K562 (cell line): ENCODE measurements around the gene CLC. TPM values are rescaled to one million over a fixed set of nuclear protein-coding genes. Genes with fewer than 3 reads are reported as not detected.
"Not testable (repeated sequence)": the region's sequence is repeated elsewhere in the genome, so short reads cannot be mapped to it uniquely, and the experiment has no call there.

Experiments
- ATAC-seq: fragments of 200-7000 bp; cut with Tn5 transposase; 3 replicates; pipeline ENCODE4 v1.9.1; 2020; ENCODE audit warnings: moderate library complexity
- BruUV-seq: library from RNA; stranded (reverse); fragments of 400-500 nt; replicated peaks from 2 replicates; lab custom pipeline; 2021; lab: Mats Ljungman, UMichigan
- CTCF ChIA-PET: fragments of 300-600 bp; formaldehyde crosslinking; extraction: SDS; loops from one replicate; lab custom pipeline; 2021; ENCODE audit warnings: low intra/inter-chr PET ratio; lab: Yijun Ruan, JAX
- POLR2A ChIA-PET: fragments of 300-600, 350-650 bp; sonication (Branson Sonifier 250); formaldehyde crosslinking; extraction: SDS; loops from one replicate; lab custom pipeline; 2021; ENCODE audit warnings: antibody characterized with exemption, inconsistent platforms; lab: Yijun Ruan, JAX
- DNase-seq, 4 experiments: peaks; one replicate each; pipeline versions ENCODE4 v3.0.0 to v3.0.0-alpha.2; 2011 to 2018; ENCODE audit warnings: low spot score in 3 of 4, mixed read lengths in 3 of 4; ENCODE audit errors: extremely low read depth in 1 of 4
- FAIRE-seq: peaks from 2 replicates; lab custom pipeline; 2011; peaks lifted over from hg19 to GRCh38; lab: Jason Lieb, UNC
- H2AFZ ChIP-seq: 2 replicates; pipeline ENCODE4 v1.6.0; 2011; ENCODE audit warnings: low read depth, low read length, control low read depth, inconsistent platforms
- H3K27ac ChIP-seq: fragments of 200-600 bp; 3 replicates; pipeline ENCODE4 v1.8.0; 2011; ENCODE audit warnings: low read depth, mild to moderate bottlenecking, control low read depth, inconsistent platforms, low read length, moderate library complexity, mixed read lengths; ENCODE audit errors: extremely low read depth
- H3K27me3 ChIP-seq, 2 experiments: fragments of 300-600 bp in 1 of 2; 2 replicates in 1 of 2; 3 replicates in 1 of 2; pipeline versions ENCODE4 v1.6.0 to v1.8.0; 2011; ENCODE audit warnings: inconsistent platforms in 2 of 2, low read length in 2 of 2, mild to moderate bottlenecking in 1 of 2, mixed read lengths in 1 of 2, moderate library complexity in 1 of 2; ENCODE audit not compliant: control insufficient read depth in 2 of 2, insufficient read depth in 2 of 2
- H3K36me3 ChIP-seq: fragments of 300-600 bp; 3 replicates; pipeline ENCODE4 v1.8.0; 2011; ENCODE audit warnings: mild to moderate bottlenecking, low read length, inconsistent platforms; ENCODE audit not compliant: control insufficient read depth, insufficient read depth
- H3K4me1 ChIP-seq, 2 experiments: fragments of 200-600 bp in 1 of 2; replicated peaks in 1 of 2; 2 replicates in 1 of 2; 3 replicates in 1 of 2; pipeline versions ENCODE4 v1.5.1 to v1.8.0; 2011; ENCODE audit warnings: inconsistent platforms in 2 of 2, low read length in 2 of 2, mild to moderate bottlenecking in 1 of 2, mixed read lengths in 1 of 2, moderate library complexity in 1 of 2; ENCODE audit not compliant: control insufficient read depth in 2 of 2, insufficient read depth in 2 of 2
- H3K4me2 ChIP-seq: 2 replicates; pipeline ENCODE4 v1.6.1; 2011; ENCODE audit warnings: low read length, control low read depth, inconsistent platforms, mixed read lengths; ENCODE audit not compliant: insufficient read depth
- H3K4me3 ChIP-seq: fragments of 200-600 bp; sonication (generic), shearing (Covaris generic); 2 replicates; pipeline ENCODE4 v1.5.1; 2016; ENCODE audit warnings: control low read depth, inconsistent platforms
- H3K79me2 ChIP-seq: fragments of 200-600 bp; 3 replicates; pipeline ENCODE4 v1.8.0; 2011; ENCODE audit warnings: low read length, inconsistent platforms; ENCODE audit not compliant: control insufficient read depth, insufficient read depth
- H3K9ac ChIP-seq, 2 experiments: 2 replicates each; pipeline versions ENCODE4 v1.6.0 to v1.6.1; 2011; ENCODE audit warnings: low read depth in 2 of 2, low read length in 2 of 2, control low read depth in 1 of 2, inconsistent platforms in 1 of 2, mild to moderate bottlenecking in 1 of 2, mixed read lengths in 1 of 2; ENCODE audit not compliant: insufficient read depth in 1 of 2
- H3K9me1 ChIP-seq: one replicate; pipeline ENCODE4 v1.6.0; 2011; ENCODE audit warnings: inconsistent platforms, mild to moderate bottlenecking, low read length, moderate library complexity; ENCODE audit not compliant: control insufficient read depth, insufficient read depth
- H3K9me3 ChIP-seq: replicated peaks from 2 replicates; pipeline ENCODE4 v1.5.1; 2011; ENCODE audit warnings: low read depth, low read length, inconsistent platforms; ENCODE audit not compliant: control insufficient read depth, insufficient read depth
- H4K20me1 ChIP-seq: replicated peaks from 2 replicates; pipeline ENCODE4 v1.6.1; 2011; ENCODE audit warnings: low read length, inconsistent platforms, mixed read lengths; ENCODE audit not compliant: control insufficient read depth, insufficient read depth
- ERF ChIP-seq: fragments of 450-650 bp; formaldehyde crosslinking; IDR thresholded peaks from 2 replicates; pipeline ENCODE4 v1.4.0; 2020; ENCODE audit warnings: mild to moderate bottlenecking, mixed read lengths
- HMG20B ChIP-seq: fragments of 250-450 bp; sonication (Bioruptor Pico); IDR thresholded peaks from 2 replicates; pipeline ENCODE4 v1.5.0; 2021; ENCODE audit warnings: mild to moderate bottlenecking
- LARP7 ChIP-seq: fragments of 450-650 bp; IDR thresholded peaks from 2 replicates; pipeline ENCODE4 v1.6.1; 2016
- MEF2D ChIP-seq: conservative IDR thresholded peaks from 2 replicates; pipeline ENCODE4 v1.6.1; 2016; ENCODE audit warnings: low read depth, missing genetic modification characterization, missing compliant biosample characterization
- POLR2AphosphoS2 ChIP-seq: IDR thresholded peaks from 2 replicates; pipeline ENCODE4 v1.6.1; 2012; ENCODE audit warnings: low read length, improper control_type of control experiment
- SMAD3 ChIP-seq: fragments of 450-650 bp; formaldehyde crosslinking; conservative IDR thresholded peaks from 2 replicates; pipeline ENCODE4 v1.4.0; 2020; ENCODE audit warnings: mild to moderate bottlenecking
- SRSF1 ChIP-seq: fragments of 200-400 bp; formaldehyde crosslinking; IDR thresholded peaks from 2 replicates; pipeline ENCODE4 v1.6.1; 2017; ENCODE audit warnings: mild to moderate bottlenecking, low read depth, low read length, moderate library complexity
- TRIM28 ChIP-seq: fragments of 450-650 bp; IDR thresholded peaks from 2 replicates; pipeline ENCODE4 v1.6.1; 2017
- ZNF146 ChIP-seq: IDR thresholded peaks from one replicate; pipeline ENCODE4 v1.6.1; 2018; ENCODE audit warnings: missing compliant biosample characterization; ENCODE audit not compliant: unreplicated experiment
- ZNF224 ChIP-seq: sonication (generic); formaldehyde crosslinking; IDR thresholded peaks from 2 replicates; pipeline ENCODE4 v1.8.0; 2022; ENCODE audit warnings: mild to moderate bottlenecking, missing genetic modification reagents
- ZNF23 ChIP-seq: fragments of 250-450 bp; sonication (Bioruptor Pico); IDR thresholded peaks from 2 replicates; pipeline ENCODE4 v1.4.0; 2020; ENCODE audit warnings: mild to moderate bottlenecking
- WGBS: fragments of 100-300 bp; shearing (Covaris generic); methylation state at CpG from one replicate; pipeline ENCODE4 v1.1.6; 2016; ENCODE audit warnings: low coverage, mixed read lengths; ENCODE audit not compliant: insufficient coverage; ENCODE audit errors: missing lambda C conversion rate; 5-methylcytosine and 5-hydroxymethylcytosine counted together
- in situ Hi-C: fragments of 300-500 bp; cut with MboI; formaldehyde crosslinking; loops from 4 replicates; pipeline ENCODE4 v1.15.0; 2018; ENCODE audit warnings: inconsistent platforms, mixed read lengths
- intact Hi-C: fragments of 100-400 bp; cut with micrococcal nuclease; formaldehyde crosslinking; loops from 2 replicates; pipeline ENCODE4 v1.14.2; 2022
- polyA plus RNA-seq, 8 experiments: library from polyadenylated mRNA; depleted of rRNA in 4 of 8; stranded (reverse) in 5 of 8; unstranded in 3 of 8; fragments of >200 nt; fragmentation: Nextera tagmentation in 2 of 8; fragmentation: Illumina TruSeq in 1 of 8; extraction: Ambion mirVana in 2 of 8; extraction: Trizol in 1 of 8; gene quantifications; 2 replicates each; pipeline versions ENCODE4 v1.2.1 to v1.2.3, GENCODE V29; 2011 to 2014; ENCODE audit warnings: inconsistent platforms in 1 of 8, missing spikeins in 1 of 8
- total RNA-seq, 7 experiments: library from RNA; depleted of rRNA in 6 of 7; stranded (reverse); fragments of >200 nt in 6 of 7; fragmentation: Illumina TruSeq in 2 of 7; extraction: Trizol in 2 of 7; gene quantifications; 2 replicates each; pipeline versions ENCODE4 v1.2.1 to v1.2.3, GENCODE V29; 2011 to 2021; ENCODE audit warnings: low replicate concordance in 1 of 7
- TF ChIP-seq, protein P1 (sequence below): fragments of 450-650 bp; IDR thresholded peaks from 2 replicates; pipeline ENCODE4 v1.7.1; 2018; ENCODE audit warnings: mild to moderate bottlenecking, low read depth; ENCODE audit not compliant: partially characterized antibody
- TF ChIP-seq, protein P2 (sequence below): sonication (generic); formaldehyde crosslinking; IDR thresholded peaks from 2 replicates; pipeline ENCODE4 v1.9.0; 2022; ENCODE audit warnings: mild to moderate bottlenecking, missing genetic modification reagents
- TF ChIP-seq, protein P3 (sequence below): sonication (generic); formaldehyde crosslinking; IDR thresholded peaks from 2 replicates; pipeline ENCODE4 v1.8.1; 2023; ENCODE audit warnings: mild to moderate bottlenecking, missing genetic modification reagents

CLC gene
- total and polyA plus RNA-seq, 9 of the 15 experiments (the other 6 are each of a cell fraction or from before 2014, with no cell fraction given), result 0.44 to 1.1 (median 0.67) TPM; not detected in 3

DNA sequence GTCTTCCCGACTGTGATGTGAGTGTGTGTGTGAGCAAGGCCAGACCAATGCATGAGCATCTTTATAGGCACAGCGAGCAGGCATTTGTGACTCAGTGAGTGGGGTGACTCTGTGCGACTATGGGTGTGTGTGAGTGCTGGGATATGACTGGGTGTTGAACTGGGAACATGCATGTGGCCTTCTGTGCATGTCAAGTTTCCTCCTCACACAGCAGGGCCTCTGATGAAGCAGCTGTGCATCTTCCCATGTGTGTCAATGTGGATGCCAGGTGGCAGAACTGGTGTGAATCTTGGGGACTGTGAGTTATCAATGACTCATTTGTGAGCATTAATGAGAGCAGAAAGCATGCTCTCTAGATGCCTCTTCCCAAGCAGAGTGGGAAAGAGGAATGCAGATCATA is 45.7 kb downstream of the CLC start:
- H4K20me1 ChIP-seq, result no peaks in the 10 kb centered on the region
- no peak overlapping the region for H3K4me2 ChIP-seq
- H3K27ac ChIP-seq, result no peak overlapping the region
- H3K79me2 ChIP-seq, result no peaks in the 10 kb centered on the region
- no peaks in the 10 kb centered on the region for H3K36me3 ChIP-seq
- no peak for ATAC-seq
- H3K9me3 ChIP-seq, result no peaks in the 10 kb centered on the region
- POLR2A ChIA-PET, result no interaction called here
- TF ChIP-seq LARP7 (no peak), HMG20B (CRISPR knock-in tag) (no peak), TRIM28 (no peak), ZNF23 (CRISPR knock-in tag) (no peak), SRSF1 (no peak), ERF (CRISPR knock-in tag) (no peak), MEF2D (tag) (no peak), POLR2AphosphoS2 (no peak), ZNF224 (CRISPR knock-in tag) (no peak), ZNF146 (CRISPR knock-in tag) (no peak), SMAD3 (CRISPR knock-in tag) (no peak)
- TF ChIP-seq, protein P1, sequence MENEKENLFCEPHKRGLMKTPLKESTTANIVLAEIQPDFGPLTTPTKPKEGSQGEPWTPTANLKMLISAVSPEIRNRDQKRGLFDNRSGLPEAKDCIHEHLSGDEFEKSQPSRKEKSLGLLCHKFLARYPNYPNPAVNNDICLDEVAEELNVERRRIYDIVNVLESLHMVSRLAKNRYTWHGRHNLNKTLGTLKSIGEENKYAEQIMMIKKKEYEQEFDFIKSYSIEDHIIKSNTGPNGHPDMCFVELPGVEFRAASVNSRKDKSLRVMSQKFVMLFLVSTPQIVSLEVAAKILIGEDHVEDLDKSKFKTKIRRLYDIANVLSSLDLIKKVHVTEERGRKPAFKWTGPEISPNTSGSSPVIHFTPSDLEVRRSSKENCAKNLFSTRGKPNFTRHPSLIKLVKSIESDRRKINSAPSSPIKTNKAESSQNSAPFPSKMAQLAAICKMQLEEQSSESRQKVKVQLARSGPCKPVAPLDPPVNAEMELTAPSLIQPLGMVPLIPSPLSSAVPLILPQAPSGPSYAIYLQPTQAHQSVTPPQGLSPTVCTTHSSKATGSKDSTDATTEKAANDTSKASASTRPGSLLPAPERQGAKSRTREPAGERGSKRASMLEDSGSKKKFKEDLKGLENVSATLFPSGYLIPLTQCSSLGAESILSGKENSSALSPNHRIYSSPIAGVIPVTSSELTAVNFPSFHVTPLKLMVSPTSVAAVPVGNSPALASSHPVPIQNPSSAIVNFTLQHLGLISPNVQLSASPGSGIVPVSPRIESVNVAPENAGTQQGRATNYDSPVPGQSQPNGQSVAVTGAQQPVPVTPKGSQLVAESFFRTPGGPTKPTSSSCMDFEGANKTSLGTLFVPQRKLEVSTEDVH, result no peak
- TF ChIP-seq, protein P2, sequence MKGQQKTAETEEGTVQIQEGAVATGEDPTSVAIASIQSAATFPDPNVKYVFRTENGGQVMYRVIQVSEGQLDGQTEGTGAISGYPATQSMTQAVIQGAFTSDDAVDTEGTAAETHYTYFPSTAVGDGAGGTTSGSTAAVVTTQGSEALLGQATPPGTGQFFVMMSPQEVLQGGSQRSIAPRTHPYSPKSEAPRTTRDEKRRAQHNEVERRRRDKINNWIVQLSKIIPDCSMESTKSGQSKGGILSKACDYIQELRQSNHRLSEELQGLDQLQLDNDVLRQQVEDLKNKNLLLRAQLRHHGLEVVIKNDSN (CRISPR knock-in tag), result no peak
- TF ChIP-seq, protein P3, sequence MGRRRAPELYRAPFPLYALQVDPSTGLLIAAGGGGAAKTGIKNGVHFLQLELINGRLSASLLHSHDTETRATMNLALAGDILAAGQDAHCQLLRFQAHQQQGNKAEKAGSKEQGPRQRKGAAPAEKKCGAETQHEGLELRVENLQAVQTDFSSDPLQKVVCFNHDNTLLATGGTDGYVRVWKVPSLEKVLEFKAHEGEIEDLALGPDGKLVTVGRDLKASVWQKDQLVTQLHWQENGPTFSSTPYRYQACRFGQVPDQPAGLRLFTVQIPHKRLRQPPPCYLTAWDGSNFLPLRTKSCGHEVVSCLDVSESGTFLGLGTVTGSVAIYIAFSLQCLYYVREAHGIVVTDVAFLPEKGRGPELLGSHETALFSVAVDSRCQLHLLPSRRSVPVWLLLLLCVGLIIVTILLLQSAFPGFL (CRISPR knock-in tag), result no peak
- TF ChIP-seq, all 486 proteins: peak for 0
- 0% methylated on average over 3 of the region's 3 CpGs for WGBS
- no peaks in the 10 kb centered on the region for H3K4me1 ChIP-seq
- no peaks in the 10 kb centered on the region for H3K9me1 ChIP-seq
- in situ Hi-C loops (no loop called here), intact Hi-C loops (no loop called here)
- FAIRE-seq, result no peak
- CTCF ChIA-PET, result no interaction called here
- no peak overlapping the region for H3K4me3 ChIP-seq
- H2AFZ ChIP-seq, result no peak overlapping the region
- no peak overlapping the region for H3K9ac ChIP-seq
- no peaks in the 10 kb centered on the region; a peak in 1 of 5 replicates for H3K27me3 ChIP-seq
- no TSS peak for BruUV-seq
- DNase-seq, result no peak

DNA sequence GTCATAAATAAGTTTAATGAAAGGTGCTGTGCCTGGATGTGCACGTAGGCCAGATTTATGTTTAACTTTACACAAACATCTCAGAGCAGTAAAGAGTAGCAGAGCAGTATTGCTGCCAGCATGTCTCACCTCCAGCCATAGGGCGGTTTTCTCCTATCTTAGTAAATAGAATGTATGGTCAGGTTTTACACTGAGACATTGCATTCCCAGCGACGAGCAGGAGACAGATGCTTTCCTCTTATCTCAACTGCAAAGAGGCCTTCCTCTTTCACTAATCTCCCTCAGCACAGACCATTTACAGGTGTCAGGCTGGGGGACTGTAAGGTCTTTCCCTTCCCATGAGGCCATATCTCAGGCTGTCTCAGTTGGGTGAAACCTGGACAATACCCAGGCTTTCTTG is 49.2 kb downstream of the CLC start:
- H3K4me1 ChIP-seq, H3K27ac ChIP-seq, POLR2A ChIA-PET, H3K79me2 ChIP-seq, H3K4me3 ChIP-seq, DNase-seq, H3K9me1 ChIP-seq, H3K27me3 ChIP-seq, H3K9ac ChIP-seq, H3K9me3 ChIP-seq, H3K4me2 ChIP-seq, H4K20me1 ChIP-seq, ATAC-seq, H3K36me3 ChIP-seq, CTCF ChIA-PET, intact Hi-C loops, BruUV-seq, FAIRE-seq, H2AFZ ChIP-seq, in situ Hi-C loops: not testable (repeated sequence)
- WGBS, result 0% methylated on average over 4 of the region's 4 CpGs
